GM19438 (cell line): Measurements from ENCODE around the gene AMHR2.
"Not testable (repeated sequence)": the region's sequence is repeated elsewhere in the genome, so short reads cannot be mapped to it uniquely, and the experiment has no call there.

Source experiments
- ATAC-seq: cut with Tn5 transposase; IDR thresholded peaks from one replicate; pipeline ENCODE4 v1.9.1; 2021; ENCODE audit warnings: low read depth; ENCODE audit not compliant: unreplicated experiment

Gene AMHR2

GRCh38 chr12:53423597-53423996 is at the start of gene AMHR2:
Gene AMHR2, plus strand, starts transcription at chr12:53423855. Its CDS starts 80 bp downstream, at chr12:53423935.
- no peak for ATAC-seq

- not testable (repeated sequence) for ATAC-seq
Observed at GRCh38 chr12:53374277-53374676, 49.4 kb upstream of the AMHR2 start.

GRCh38 chr12:53376747-53377146 is 46.9 kb upstream of the AMHR2 start:
- ATAC-seq, result no peak

GRCh38 chr12:53378222-53378621 is 45.4 kb upstream of the AMHR2 start:
- ATAC-seq, result no peak

GRCh38 chr12:53378724-53379388 is 44.8 kb upstream of the AMHR2 start:
- ATAC-seq, result no peak

GRCh38 chr12:53379389-53380103 is 44.1 kb upstream of the AMHR2 start:
- ATAC-seq, result peak; percentile 75

- peak; percentile 33 for ATAC-seq
Observed at GRCh38 chr12:53380104-53380793, 43.4 kb upstream of the AMHR2 start, which contains the start of gene SP1. Gene SP1, plus strand, starts transcription at chr12:53380176. Its CDS starts 116 bp downstream, at chr12:53380292.

GRCh38 chr12:53380794-53381730 is 42.6 kb upstream of the AMHR2 start:
- no peak for ATAC-seq

GRCh38 chr12:53381731-53382630 is 41.7 kb upstream of the AMHR2 start:
- ATAC-seq, result no peak

- ATAC-seq, result no peak
Observed at GRCh38 chr12:53383258-53383657, 40.4 kb upstream of the AMHR2 start.

GRCh38 chr12:53386381-53386780 is 37.3 kb upstream of the AMHR2 start:
- not testable (repeated sequence) for ATAC-seq

- no peak for ATAC-seq
Observed at GRCh38 chr12:53388932-53389331, 34.7 kb upstream of the AMHR2 start.

GRCh38 chr12:53389702-53390101 is 34.0 kb upstream of the AMHR2 start:
- ATAC-seq, result no peak

- no peak for ATAC-seq
Observed at GRCh38 chr12:53391724-53392123, 31.9 kb upstream of the AMHR2 start.

GRCh38 chr12:53399896-53400295 is 23.8 kb upstream of the AMHR2 start:
- no peak for ATAC-seq

GRCh38 chr12:53402351-53402750 is 21.3 kb upstream of the AMHR2 start:
- not testable (repeated sequence) for ATAC-seq

GRCh38 chr12:53402871-53403270 is 20.8 kb upstream of the AMHR2 start:
- no peak for ATAC-seq

- no peak for ATAC-seq
Observed at GRCh38 chr12:53410951-53411350, 12.7 kb upstream of the AMHR2 start.

- ATAC-seq, result no peak
Observed at GRCh38 chr12:53413485-53414204, 10.0 kb upstream of the AMHR2 start.
